Measurements from ENCODE around the gene BTBD17.

BTBD17 gene

GRCh38 chr17:74353446-74354060, 8.1 kb downstream of the BTBD17 start:
- TF ChIP-seq CTCF (IDR thresholded peaks at IDR 0.05; ENCODE audit: low read length, missing control alignments) = no peak
- no peak overlapping the region for H3K4me3 ChIP-seq (replicated peaks; ENCODE audit: low read depth, low read length)
- DNase-seq (ENCODE audit: low read depth) = no peak

DNA sequence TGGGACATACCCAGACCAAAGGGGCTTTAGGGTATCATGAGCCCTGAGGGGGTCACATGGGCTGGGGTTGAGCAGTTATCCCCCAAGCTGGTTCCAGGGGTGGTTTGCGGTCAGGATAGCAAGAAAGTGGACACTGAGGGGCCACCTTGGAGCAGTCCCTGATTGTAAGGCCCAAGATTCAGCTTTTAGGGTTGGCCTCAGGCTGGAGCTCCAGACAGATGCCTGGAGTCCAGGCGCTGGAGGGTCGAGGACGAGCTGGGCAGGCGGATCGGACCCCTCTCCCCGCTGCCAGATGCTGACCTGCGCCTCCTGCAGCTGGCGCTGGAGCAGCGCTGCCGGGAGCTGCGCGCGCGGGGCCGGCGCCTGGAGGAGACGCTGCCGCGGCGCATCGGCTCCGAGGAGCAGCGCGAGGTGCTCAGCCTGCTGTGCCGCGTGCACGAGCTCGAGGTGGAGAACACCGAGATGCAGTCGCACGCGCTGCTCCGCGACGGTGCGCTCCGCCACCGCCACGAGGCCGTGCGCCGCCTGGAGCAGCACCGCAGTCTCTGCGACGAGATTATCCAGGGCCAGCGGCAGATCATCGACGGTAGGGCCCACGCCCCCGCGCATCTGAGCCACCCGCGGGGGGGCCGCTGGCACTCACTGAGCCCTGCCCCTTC, 10.0 kb downstream of the BTBD17 start:
- no peak overlapping the region for H3K4me3 ChIP-seq (replicated peaks; ENCODE audit: low read depth, low read length)
- TF ChIP-seq CTCF (IDR thresholded peaks at IDR 0.05; ENCODE audit: low read length, missing control alignments) = no peak
- no peak for DNase-seq (ENCODE audit: low read depth)

DNA sequence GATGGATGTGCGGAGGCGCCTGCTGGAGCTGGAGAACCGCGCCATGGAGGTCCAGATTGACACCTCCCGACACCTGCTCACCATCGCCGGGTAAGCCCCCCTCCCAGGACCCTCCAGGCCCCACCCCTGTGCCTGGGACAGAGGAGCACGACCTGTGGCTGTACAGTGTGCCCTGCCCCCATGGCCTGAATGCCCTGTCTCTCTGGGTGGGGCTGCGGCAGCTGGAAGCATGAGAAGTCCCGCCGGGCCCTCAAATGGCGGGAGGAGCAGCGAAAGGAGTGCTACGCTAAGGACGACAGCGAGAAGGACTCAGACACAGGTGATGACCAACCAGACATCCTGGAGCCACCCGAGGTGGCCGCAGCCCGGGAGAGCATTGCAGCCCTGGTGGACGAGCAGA, 11.2 kb downstream of the BTBD17 start:
- H3K4me3 ChIP-seq (replicated peaks; ENCODE audit: low read depth, low read length) = no peak overlapping the region
- no peak for TF ChIP-seq CTCF (IDR thresholded peaks at IDR 0.05; ENCODE audit: low read length, missing control alignments)
- DNase-seq (ENCODE audit: low read depth) = no peak

GRCh38 chr17:74349120-74349519, 12.5 kb downstream of the BTBD17 start:
- H3K4me3 ChIP-seq (replicated peaks; ENCODE audit: low read depth, low read length) = no peak overlapping the region
- TF ChIP-seq CTCF (IDR thresholded peaks at IDR 0.05; ENCODE audit: low read length, missing control alignments) = no peak
- DNase-seq (ENCODE audit: low read depth) = no peak

DNA sequence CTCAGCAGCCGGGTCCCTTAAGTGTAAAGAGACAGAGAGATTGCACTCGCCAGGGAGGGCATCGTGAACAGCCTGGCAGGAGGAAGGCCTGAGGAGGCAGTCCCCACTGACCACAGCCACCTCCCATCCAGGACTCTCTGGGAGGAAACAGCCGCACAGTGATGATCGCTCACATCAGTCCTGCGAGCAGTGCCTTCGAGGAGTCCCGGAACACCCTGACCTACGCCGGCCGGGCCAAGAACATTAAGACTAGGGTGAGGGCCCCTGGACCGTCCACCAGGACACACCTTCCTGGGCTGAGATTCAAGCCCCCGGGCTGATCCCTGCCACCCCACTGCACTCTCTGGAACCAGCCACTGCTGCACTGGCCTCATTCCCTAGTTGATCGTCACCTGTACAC, 14.0 kb downstream of the BTBD17 start:
- DNase-seq (ENCODE audit: low read depth) = no peak
- no peak for TF ChIP-seq CTCF (IDR thresholded peaks at IDR 0.05; ENCODE audit: low read length, missing control alignments)
- H3K4me3 ChIP-seq (replicated peaks; ENCODE audit: low read depth, low read length) = no peak overlapping the region

DNA sequence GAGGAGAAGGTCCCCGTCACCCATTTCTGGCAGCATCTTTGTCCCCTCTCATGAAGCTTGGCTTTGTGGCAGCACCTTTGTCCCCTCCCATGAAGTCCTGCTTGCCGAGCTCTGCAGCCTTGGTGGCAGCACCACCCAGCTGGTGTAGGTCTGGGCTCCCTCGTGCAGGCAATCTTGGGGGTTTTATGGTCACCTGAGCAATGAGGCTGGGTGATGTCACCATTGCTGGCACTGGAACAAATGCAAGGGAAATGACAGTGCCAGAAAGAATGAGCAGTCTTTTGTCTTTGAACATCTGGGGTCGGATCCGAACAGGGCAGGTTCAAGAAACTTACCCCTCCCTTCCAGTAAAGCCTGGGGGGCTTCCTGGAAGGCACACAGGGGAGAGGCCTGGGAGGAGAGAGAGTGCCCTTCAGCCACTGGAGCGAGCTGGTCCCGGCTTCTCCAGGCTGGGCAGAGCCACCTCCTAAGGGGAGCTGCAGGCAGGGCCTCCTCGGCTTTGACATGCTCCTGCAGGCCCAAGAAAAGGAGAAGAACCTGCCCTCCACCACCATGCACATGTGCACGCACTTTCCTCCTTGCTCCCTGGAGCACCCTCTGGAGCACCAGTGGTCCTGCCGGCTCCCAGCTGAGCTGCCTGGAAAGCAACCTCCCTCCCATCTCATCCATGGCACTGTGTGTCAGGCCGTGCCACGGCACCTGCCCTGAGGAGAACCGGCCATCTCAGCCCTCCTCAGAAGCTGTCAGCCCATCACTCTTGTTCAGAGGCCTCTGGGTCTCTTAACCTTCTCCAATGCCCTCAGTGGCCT, 16.0 kb downstream of the BTBD17 start:
- H3K4me3 ChIP-seq (replicated peaks; ENCODE audit: low read depth, low read length) = no peak overlapping the region
- DNase-seq (ENCODE audit: low read depth) = peak; percentile 32
- TF ChIP-seq CTCF (IDR thresholded peaks at IDR 0.05; ENCODE audit: low read length, missing control alignments) = no peak

All from fibroblast of pulmonary artery (primary cell).